Endothelial cell of umbilical vein (primary cell): ENCODE results near the gene TRIML2. TPM values are rescaled to one million over a fixed set of nuclear protein-coding genes. Genes with fewer than 3 reads are reported as not detected.
A peak's percentile ranks its signal among the peaks of the same experiment; 100 is the strongest.

ENCODE experiments used
- Bru-seq: library from RNA; stranded (reverse); fragments of 400-500 nt; gene quantifications from one replicate; lab custom pipeline; 2021; lab: Mats Ljungman, UMichigan
- BruChase-seq, 2 experiments: library from RNA; stranded (reverse); fragments of 400-500 nt; gene quantifications; one replicate each; lab custom pipeline; 2021; lab: Mats Ljungman, UMichigan
- BruUV-seq: library from RNA; stranded (reverse); fragments of 400-500 nt; replicated peaks from 2 replicates; lab custom pipeline; 2021; lab: Mats Ljungman, UMichigan
- CTCF ChIA-PET: fragments of 300-600, 350-600 bp; sonication (Branson Sonifier 250); formaldehyde crosslinking; loops from one replicate; lab custom pipeline; 2021; ENCODE audit warnings: antibody characterized with exemption, inconsistent platforms; lab: Charles Lee
- POLR2A ChIA-PET: fragments of 300-600, 350-600 bp; sonication (Branson Sonifier 250); formaldehyde crosslinking; loops from one replicate; lab custom pipeline; 2021; ENCODE audit warnings: antibody characterized with exemption, inconsistent platforms; lab: Charles Lee
- DNase-seq: peaks from one replicate; pipeline ENCODE4 v3.0.0-alpha.2; 2011; ENCODE audit warnings: low read depth, low spot score
- FAIRE-seq: peaks from 2 replicates; lab custom pipeline; 2011; peaks lifted over from hg19 to GRCh38; lab: Jason Lieb, UNC
- H2AFZ ChIP-seq: 2 replicates; pipeline ENCODE4 v1.6.0; 2012; ENCODE audit warnings: low read depth, low read length, control low read depth, inconsistent platforms
- H3K27ac ChIP-seq: 2 replicates; pipeline ENCODE4 v1.5.1; 2011; ENCODE audit warnings: low read depth, mild to moderate bottlenecking, control low read depth, low read length, moderate library complexity; ENCODE audit not compliant: insufficient read depth
- H3K27me3 ChIP-seq, 2 experiments: 2 replicates each; pipeline versions ENCODE4 v1.6.0 to v1.6.1; 2011; ENCODE audit warnings: low read length in 2 of 2, mixed read lengths in 1 of 2; ENCODE audit not compliant: control insufficient read depth in 2 of 2, insufficient read depth in 2 of 2
- H3K36me3 ChIP-seq, 2 experiments: 2 replicates in 1 of 2; 3 replicates in 1 of 2; pipeline ENCODE4 v1.5.1; 2011; ENCODE audit warnings: low read length in 2 of 2, mild to moderate bottlenecking in 1 of 2, moderate library complexity in 1 of 2; ENCODE audit not compliant: control insufficient read depth in 2 of 2, insufficient read depth in 2 of 2; ENCODE audit errors: extremely low read depth in 1 of 2
- H3K4me1 ChIP-seq: 3 replicates; pipeline ENCODE4 v1.5.1; 2011; ENCODE audit warnings: mild to moderate bottlenecking, low read length; ENCODE audit not compliant: control insufficient read depth, insufficient read depth; ENCODE audit errors: extremely low read depth
- H3K4me2 ChIP-seq: 2 replicates; pipeline ENCODE4 v1.6.1; 2011; ENCODE audit warnings: low read length, control low read depth, mixed read lengths; ENCODE audit not compliant: insufficient read depth
- H3K4me3 ChIP-seq, 3 experiments: fragments of 200-600 bp in 1 of 3; sonication (generic), shearing (Covaris generic) in 1 of 3; replicated peaks in 1 of 3; 2 replicates each; pipeline ENCODE4 v1.5.1; 2011 to 2016; ENCODE audit warnings: control low read depth in 3 of 3, low read length in 3 of 3, mild to moderate bottlenecking in 2 of 3, inconsistent platforms in 1 of 3, low read depth in 1 of 3, moderate library complexity in 1 of 3; ENCODE audit not compliant: insufficient read depth in 1 of 3
- H3K79me2 ChIP-seq: 2 replicates; pipeline ENCODE4 v1.6.0; 2012; ENCODE audit warnings: low read length, inconsistent platforms; ENCODE audit not compliant: control insufficient read depth, insufficient read depth
- H3K9ac ChIP-seq: replicated peaks from 2 replicates; pipeline ENCODE3; 2011; ENCODE audit warnings: low read length, control low read depth; ENCODE audit not compliant: insufficient read depth; ENCODE audit errors: extremely low read depth
- H3K9me1 ChIP-seq: replicated peaks from 3 replicates; pipeline ENCODE4 v1.6.0; 2011; ENCODE audit warnings: mild to moderate bottlenecking, low read length; ENCODE audit not compliant: control insufficient read depth, insufficient read depth; ENCODE audit errors: extremely low read depth
- H3K9me3 ChIP-seq: replicated peaks from 2 replicates; pipeline ENCODE4 v1.5.1; 2012; ENCODE audit warnings: low read length, inconsistent platforms; ENCODE audit not compliant: control insufficient read depth, insufficient read depth
- H4K20me1 ChIP-seq: replicated peaks from 2 replicates; pipeline ENCODE3; 2011; ENCODE audit warnings: mild to moderate bottlenecking, low read length; ENCODE audit not compliant: control insufficient read depth, insufficient read depth; ENCODE audit errors: extremely low read depth
- CTCF ChIP-seq, 2 donors: IDR thresholded peaks; 1 replicate in 1 of 2; 2 replicates in 1 of 2; pipeline ENCODE4 v1.5.1; 2011; ENCODE audit warnings: low read length in 2 of 2, mild to moderate bottlenecking in 2 of 2, moderate library complexity in 2 of 2, control low read depth in 1 of 2, inconsistent platforms in 1 of 2, low read depth in 1 of 2; ENCODE audit not compliant: insufficient read depth in 1 of 2; ENCODE audit errors: extremely low read depth in 1 of 2
- EZH2 ChIP-seq: IDR thresholded peaks from 2 replicates; pipeline ENCODE4 v1.6.1; 2012; ENCODE audit warnings: borderline replicate concordance, low read depth, mild to moderate bottlenecking, moderate library complexity, low read length, inconsistent platforms; ENCODE audit not compliant: severe bottlenecking
- GATA2 ChIP-seq: IDR thresholded peaks from 2 replicates; pipeline ENCODE4 v1.7.0; 2011; ENCODE audit warnings: low read depth, mild to moderate bottlenecking, moderate library complexity, mixed read lengths, low read length; ENCODE audit not compliant: insufficient read length, insufficient read depth
- MYC ChIP-seq: IDR thresholded peaks from one replicate; pipeline ENCODE4 v1.6.1; 2011; ENCODE audit warnings: mild to moderate bottlenecking, low read depth, low read length
- POLR2AphosphoS5 ChIP-seq: IDR thresholded peaks from 2 replicates; pipeline ENCODE4 v1.6.1; 2012; ENCODE audit warnings: low read depth, mild to moderate bottlenecking, control low read depth, low read length, moderate library complexity; ENCODE audit not compliant: insufficient read depth
- dilution Hi-C: fragments of 300-500 bp; cut with MboI; formaldehyde crosslinking; loops from one replicate; pipeline ENCODE4 v1.15.0; 2019; ENCODE audit warnings: low sequenced_read_pairs; ENCODE audit not compliant: extremely low pct_ligation_motif_present
- intact Hi-C: fragments of 100-400 bp; cut with micrococcal nuclease; formaldehyde crosslinking; loops from one replicate; pipeline ENCODE4 v1.10.0; 2022
- long read RNA-seq: library from polyadenylated mRNA; stranded (forward); transcript quantifications from one replicate; pipeline ENCODE4 v2.0.0, GENCODE V29; 2021
- polyA minus RNA-seq, 3 experiments: library from RNA; depleted of rRNA, polyadenylated mRNA; stranded (reverse); fragments of >200 nt; gene quantifications; 1 replicate in 1 of 3; 2 replicates in 2 of 3; pipeline ENCODE4 v1.2.3, GENCODE V29; 2011
- polyA plus RNA-seq, 4 experiments: library from polyadenylated mRNA; depleted of rRNA in 3 of 4; stranded (reverse) in 3 of 4; unstranded in 1 of 4; fragments of >200 nt; gene quantifications; 2 replicates each; pipeline versions ENCODE4 v1.2.1 to v1.2.3, GENCODE V29; 2011 to 2012; ENCODE audit warnings: missing spikeins in 1 of 4
- total RNA-seq: library from RNA; stranded (reverse); gene quantifications from 2 replicates; pipeline ENCODE4 v1.2.3, GENCODE V29; 2021

TRIML2 gene
- not detected in 2 replicates for total RNA-seq
- 0.14 and 0.15 TPM in 2 replicates for polyA plus RNA-seq
- polyA plus RNA-seq (2011; cell fraction: cytosol; rRNA removed): 0.06 TPM in 2 replicates
- 0.62 and 0.96 TPM in 2 replicates for polyA plus RNA-seq (2011; cell fraction: nucleus; rRNA removed)
- not detected in 2 replicates for polyA plus RNA-seq (2012)
- polyA minus RNA-seq: not detected in 2 replicates
- polyA minus RNA-seq (2011; cell fraction: cytosol; rRNA and poly(A)+ RNA removed): 4.4 TPM
- 0.77 TPM in 1 of 2 replicates, not detected in the other for polyA minus RNA-seq (2011; cell fraction: nucleus; rRNA and poly(A)+ RNA removed)
- not detected for Bru-seq, nascent RNA
- BruChase-seq, experiment 1, labeled RNA remaining after a 6-hour chase: percentile 14 among the genes with signal in this experiment
- percentile 13 among the genes with signal in this experiment for BruChase-seq, experiment 2, labeled RNA remaining after a 2-hour chase
- long read RNA-seq, partial matches to known transcripts: 0 of 1 reads
- long read RNA-seq, other reads (novel, unspliced or antisense): 1 of 1 reads

- H3K36me3 ChIP-seq: no peaks in the 10 kb centered on the region
- H3K27me3 ChIP-seq: no peaks in the 10 kb centered on the region
- H2AFZ ChIP-seq: no peak within 1 kb of the TSS
- H3K4me3 ChIP-seq: no peak within 1 kb of the TSS
- peaks cover 4% of the 10 kb centered on the region for H3K9me3 ChIP-seq
- DNase-seq (no peak), FAIRE-seq (no peak)
- TF ChIP-seq POLR2AphosphoS5: no peak
- TF ChIP-seq EZH2: no peak
- no peak for TF ChIP-seq CTCF (IDR thresholded peaks at IDR 0.05; ENCODE audit: extremely low read depth in 1 of 2, insufficient read depth in 1 of 2, low read depth in 1 of 2, low read length in 2 of 2)
- no peak for TF ChIP-seq MYC
- TF ChIP-seq GATA2: no peak
- intact Hi-C loops (no loop called here), dilution Hi-C loops (no loop called here)
- H3K9me1 ChIP-seq: no peaks in the 10 kb centered on the region
- no peaks in the 10 kb centered on the region for H3K4me1 ChIP-seq
- no peak within 1 kb of the TSS for H3K4me2 ChIP-seq
- ChIA-PET CTCF (no interaction called here), POLR2A (no interaction called here)
- H4K20me1 ChIP-seq: no peaks in the 10 kb centered on the region
- H3K9ac ChIP-seq: no peak within 1 kb of the TSS
- H3K79me2 ChIP-seq: no peaks in the 10 kb centered on the region
- no TSS peak for BruUV-seq
- H3K27ac ChIP-seq: no peak within 1 kb of the TSS
Observed at GRCh38 chr4:188109157-188109755, at the start of gene TRIML2. Gene TRIML2 (minus strand): TSS chr4:188109603. CDS start chr4:188105368, 4,235 bp downstream.
